ENCODE measurements around the gene MGLL. TPM values are rescaled to one million over a fixed set of nuclear protein-coding genes. Genes with fewer than 3 reads are reported as not detected.

Gene MGLL
- total RNA-seq, 3 donors from 2014 or later = 212 to 515 (median 221) TPM

GRCh38 chr3:127670761-127671522 is 151.4 kb downstream of the MGLL start:
- Histone ChIP-seq H3K4me3 (no peak overlapping the region), H3K4me1 (ENCODE audit: low read depth) (peaks cover 9% of the 10 kb centered on the region), H3K9me3 (no peaks in the 10 kb centered on the region), H3K36me3 (ENCODE audit: low read depth) (no peaks in the 10 kb centered on the region)
- no peak for ATAC-seq
- intact Hi-C loops (cut with DNase I, micrococcal nuclease) = no loop called here
- TF ChIP-seq, protein P1, sequence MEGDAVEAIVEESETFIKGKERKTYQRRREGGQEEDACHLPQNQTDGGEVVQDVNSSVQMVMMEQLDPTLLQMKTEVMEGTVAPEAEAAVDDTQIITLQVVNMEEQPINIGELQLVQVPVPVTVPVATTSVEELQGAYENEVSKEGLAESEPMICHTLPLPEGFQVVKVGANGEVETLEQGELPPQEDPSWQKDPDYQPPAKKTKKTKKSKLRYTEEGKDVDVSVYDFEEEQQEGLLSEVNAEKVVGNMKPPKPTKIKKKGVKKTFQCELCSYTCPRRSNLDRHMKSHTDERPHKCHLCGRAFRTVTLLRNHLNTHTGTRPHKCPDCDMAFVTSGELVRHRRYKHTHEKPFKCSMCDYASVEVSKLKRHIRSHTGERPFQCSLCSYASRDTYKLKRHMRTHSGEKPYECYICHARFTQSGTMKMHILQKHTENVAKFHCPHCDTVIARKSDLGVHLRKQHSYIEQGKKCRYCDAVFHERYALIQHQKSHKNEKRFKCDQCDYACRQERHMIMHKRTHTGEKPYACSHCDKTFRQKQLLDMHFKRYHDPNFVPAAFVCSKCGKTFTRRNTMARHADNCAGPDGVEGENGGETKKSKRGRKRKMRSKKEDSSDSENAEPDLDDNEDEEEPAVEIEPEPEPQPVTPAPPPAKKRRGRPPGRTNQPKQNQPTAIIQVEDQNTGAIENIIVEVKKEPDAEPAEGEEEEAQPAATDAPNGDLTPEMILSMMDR (IDR thresholded peaks at IDR 0.05) = no peak
- peak in 2 of 3 donors; percentile 25 to 52 for DNase-seq

GRCh38 chr3:127670229-127670559 is 152.1 kb downstream of the MGLL start:
- TF ChIP-seq, protein P1 (IDR thresholded peaks at IDR 0.05) = no peak
- H3K4me3 ChIP-seq = no peak overlapping the region
- intact Hi-C loops (cut with DNase I, micrococcal nuclease) = no loop called here

GRCh38 chr3:127669541-127670228 is 152.6 kb downstream of the MGLL start:
- Histone ChIP-seq H3K4me1 (ENCODE audit: low read depth) (peaks cover under 1% of the 10 kb centered on the region), H3K9me3 (no peaks in the 10 kb centered on the region), H3K4me3 (no peak overlapping the region), H3K36me3 (ENCODE audit: low read depth) (no peaks in the 10 kb centered on the region)
- peak in 1 of 3 donors; percentile 14 for DNase-seq
- no peak for ATAC-seq
- intact Hi-C loops (cut with DNase I, micrococcal nuclease) = no loop called here
- TF ChIP-seq, protein P1 (IDR thresholded peaks at IDR 0.05) = no peak

More at GRCh38 chr3:127670229-127670559, 152.1 kb downstream of the MGLL start:
- Histone ChIP-seq H3K36me3 (ENCODE audit: low read depth) (no peaks in the 10 kb centered on the region), H3K4me1 (ENCODE audit: low read depth) (peaks cover 2% of the 10 kb centered on the region), H3K9me3 (no peaks in the 10 kb centered on the region)
- ATAC-seq = no peak
- no peak for DNase-seq

- TF ChIP-seq, protein P1 (IDR thresholded peaks at IDR 0.05) = no peak
- intact Hi-C loops (cut with DNase I, micrococcal nuclease) = no loop called here
- Histone ChIP-seq H3K36me3 (ENCODE audit: low read depth) (no peaks in the 10 kb centered on the region), H3K4me3 (no peak overlapping the region), H3K9me3 (no peaks in the 10 kb centered on the region), H3K4me1 (ENCODE audit: low read depth) (no peaks in the 10 kb centered on the region)
- no peak for ATAC-seq
- DNase-seq = peak in 1 of 3 donors; percentile 11
These were observed 153.4 kb downstream of the MGLL start for GRCh38 chr3:127668906-127669305.

DNA sequence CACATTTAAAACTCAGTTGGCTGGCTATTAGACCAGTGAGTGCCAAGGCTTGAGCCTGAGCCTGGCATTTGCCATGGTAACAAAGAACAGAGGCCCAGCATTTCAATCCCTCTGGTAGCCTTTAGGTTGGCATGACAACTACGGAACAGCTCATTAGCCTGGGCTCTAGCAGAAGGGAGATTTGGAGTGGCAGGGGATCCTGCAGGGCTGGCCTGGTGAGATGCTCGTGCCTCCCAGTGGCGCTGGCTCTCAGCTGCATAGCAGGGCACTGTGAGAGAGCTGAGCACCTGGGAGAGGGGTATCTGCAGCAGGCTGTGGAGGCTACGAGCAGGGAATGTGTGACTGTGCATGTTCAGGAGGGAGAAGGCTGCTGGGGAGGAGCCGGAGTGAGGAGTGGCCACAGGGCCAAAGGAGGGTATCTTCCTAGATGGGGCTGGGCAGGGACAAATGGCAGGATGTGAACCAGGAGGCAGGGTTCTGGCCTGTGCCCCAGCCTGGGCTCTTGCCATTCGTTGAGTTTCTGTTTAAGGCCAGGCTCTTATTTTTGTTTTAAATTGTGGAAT is 155.1 kb downstream of the MGLL start:
- no peak for DNase-seq
- ATAC-seq = no peak
- TF ChIP-seq, protein P1 (IDR thresholded peaks at IDR 0.05) = no peak
- intact Hi-C loops (cut with DNase I, micrococcal nuclease) = no loop called here
- H3K4me3 ChIP-seq = no peak overlapping the region
- H3K36me3 ChIP-seq (ENCODE audit: low read depth) = no peaks in the 10 kb centered on the region
- H3K4me1 ChIP-seq (ENCODE audit: low read depth) = no peaks in the 10 kb centered on the region
- no peaks in the 10 kb centered on the region for H3K9me3 ChIP-seq

All from mucosa of descending colon (tissue), 3 donors.